ENCODE data around the gene PPP2R2C.

Gene PPP2R2C

GRCh38 chr4:6293097-6293445 lies 179.3 kb downstream of the PPP2R2C start:
- H3K27ac ChIP-seq (replicated peaks) = no peak overlapping the region

GRCh38 chr4:6292376-6293096 lies 179.9 kb downstream of the PPP2R2C start:
- H3K4me3 ChIP-seq (replicated peaks; ENCODE audit: insufficient read depth, low read length) = no peak overlapping the region
- TF ChIP-seq POLR2AphosphoS5 (IDR thresholded peaks at IDR 0.05; ENCODE audit: low read depth) = no peak
- TF ChIP-seq REST (IDR thresholded peaks at IDR 0.05; ENCODE audit: insufficient replicate concordance, low read depth) = no peak
- TF ChIP-seq GABPA (IDR thresholded peaks at IDR 0.05; ENCODE audit: low read depth) = no peak
- no peak for TF ChIP-seq CTCF (IDR thresholded peaks at IDR 0.05; ENCODE audit: insufficient read depth, low read length)
- no peak for TF ChIP-seq SPI1 (IDR thresholded peaks at IDR 0.05; ENCODE audit: borderline replicate concordance, low read depth)
- DNase-seq (ENCODE audit: low read depth in 1 of 2, low spot score in 1 of 2) = no peak
- H3K27me3 ChIP-seq (ENCODE audit: insufficient read depth, poor library complexity, severe bottlenecking) = no peaks in the 10 kb centered on the region
- H3K27ac ChIP-seq (replicated peaks) = no peak overlapping the region

More at GRCh38 chr4:6293097-6293445, 179.3 kb downstream of the PPP2R2C start:
- TF ChIP-seq CTCF (IDR thresholded peaks at IDR 0.05; ENCODE audit: insufficient read depth, low read length) = no peak
- TF ChIP-seq GABPA (IDR thresholded peaks at IDR 0.05; ENCODE audit: low read depth) = no peak
- TF ChIP-seq POLR2AphosphoS5 (IDR thresholded peaks at IDR 0.05; ENCODE audit: low read depth) = no peak
- TF ChIP-seq SPI1 (IDR thresholded peaks at IDR 0.05; ENCODE audit: borderline replicate concordance, low read depth) = no peak
- TF ChIP-seq REST (IDR thresholded peaks at IDR 0.05; ENCODE audit: insufficient replicate concordance, low read depth) = no peak
- DNase-seq (ENCODE audit: low read depth in 1 of 2, low spot score in 1 of 2) = no peak
- Histone ChIP-seq H3K27me3 (ENCODE audit: insufficient read depth, poor library complexity, severe bottlenecking) (no peaks in the 10 kb centered on the region), H3K4me3 (replicated peaks; ENCODE audit: insufficient read depth, low read length) (no peak overlapping the region)

- TF ChIP-seq GABPA (IDR thresholded peaks at IDR 0.05; ENCODE audit: low read depth) (no peak), SPI1 (IDR thresholded peaks at IDR 0.05; ENCODE audit: borderline replicate concordance, low read depth) (no peak), POLR2AphosphoS5 (IDR thresholded peaks at IDR 0.05; ENCODE audit: low read depth) (no peak), REST (IDR thresholded peaks at IDR 0.05; ENCODE audit: insufficient replicate concordance, low read depth) (no peak), CTCF (IDR thresholded peaks at IDR 0.05; ENCODE audit: insufficient read depth, low read length) (no peak)
- no peaks in the 10 kb centered on the region for H3K27me3 ChIP-seq (ENCODE audit: insufficient read depth, poor library complexity, severe bottlenecking)
- no peak overlapping the region for H3K4me3 ChIP-seq (replicated peaks; ENCODE audit: insufficient read depth, low read length)
- no peak for DNase-seq (ENCODE audit: low read depth in 1 of 2, low spot score in 1 of 2)
- H3K27ac ChIP-seq (replicated peaks) = no peak overlapping the region
These were observed 180.6 kb downstream of the PPP2R2C start for GRCh38 chr4:6291784-6292297.

All from HL-60 (cell line).